Liver (tissue), 3 donors: ENCODE measurements around the gene ZNF141.

Experiments used
- GABPA ChIP-seq, 2 donors: IDR thresholded peaks in 1 of 2; conservative IDR thresholded peaks in 1 of 2; 2 replicates each; pipeline ENCODE4 v1.6.1; 2016; ENCODE audit warnings: antibody characterized with exemption in 2 of 2, mild to moderate bottlenecking in 1 of 2, moderate library complexity in 1 of 2
- HNF4A ChIP-seq, 2 donors: conservative IDR thresholded peaks; 2 replicates each; pipeline ENCODE4 v1.6.1; 2016; ENCODE audit warnings: antibody characterized with exemption in 2 of 2, mild to moderate bottlenecking in 2 of 2
- HNF4G ChIP-seq: IDR thresholded peaks from 2 replicates; pipeline ENCODE4 v1.6.1; 2016; ENCODE audit warnings: antibody characterized with exemption
- JUND ChIP-seq, 2 donors: IDR thresholded peaks; 2 replicates each; pipeline ENCODE4 v1.6.1; 2016; ENCODE audit warnings: antibody characterized with exemption in 2 of 2
- MAX ChIP-seq: IDR thresholded peaks from 2 replicates; pipeline ENCODE4 v1.6.1; 2016; ENCODE audit warnings: antibody characterized with exemption
- RAD21 ChIP-seq, 2 donors: IDR thresholded peaks; 2 replicates each; pipeline ENCODE4 v1.6.1; 2016; ENCODE audit warnings: antibody characterized with exemption in 2 of 2, mild to moderate bottlenecking in 2 of 2
- REST ChIP-seq: IDR thresholded peaks from 2 replicates; pipeline ENCODE4 v1.6.1; 2016; ENCODE audit warnings: antibody characterized with exemption, mild to moderate bottlenecking
- SP1 ChIP-seq: IDR thresholded peaks from 2 replicates; pipeline ENCODE4 v1.6.1; 2018; ENCODE audit warnings: antibody characterized with exemption, mild to moderate bottlenecking
- TF ChIP-seq, protein P1 (sequence below): fragments of 150-350 bp; IDR thresholded peaks from 2 replicates; pipeline ENCODE4 v1.5.1; 2017; ENCODE audit warnings: improper control_type of control experiment, low read depth, low read length; ENCODE audit not compliant: missing input control
- TF ChIP-seq, protein P2 (sequence below): IDR thresholded peaks from 2 replicates; pipeline ENCODE4 v1.6.1; 2016; ENCODE audit warnings: antibody characterized with exemption
- donor health status: healthy.
- donor health status: healthy.

DNA sequence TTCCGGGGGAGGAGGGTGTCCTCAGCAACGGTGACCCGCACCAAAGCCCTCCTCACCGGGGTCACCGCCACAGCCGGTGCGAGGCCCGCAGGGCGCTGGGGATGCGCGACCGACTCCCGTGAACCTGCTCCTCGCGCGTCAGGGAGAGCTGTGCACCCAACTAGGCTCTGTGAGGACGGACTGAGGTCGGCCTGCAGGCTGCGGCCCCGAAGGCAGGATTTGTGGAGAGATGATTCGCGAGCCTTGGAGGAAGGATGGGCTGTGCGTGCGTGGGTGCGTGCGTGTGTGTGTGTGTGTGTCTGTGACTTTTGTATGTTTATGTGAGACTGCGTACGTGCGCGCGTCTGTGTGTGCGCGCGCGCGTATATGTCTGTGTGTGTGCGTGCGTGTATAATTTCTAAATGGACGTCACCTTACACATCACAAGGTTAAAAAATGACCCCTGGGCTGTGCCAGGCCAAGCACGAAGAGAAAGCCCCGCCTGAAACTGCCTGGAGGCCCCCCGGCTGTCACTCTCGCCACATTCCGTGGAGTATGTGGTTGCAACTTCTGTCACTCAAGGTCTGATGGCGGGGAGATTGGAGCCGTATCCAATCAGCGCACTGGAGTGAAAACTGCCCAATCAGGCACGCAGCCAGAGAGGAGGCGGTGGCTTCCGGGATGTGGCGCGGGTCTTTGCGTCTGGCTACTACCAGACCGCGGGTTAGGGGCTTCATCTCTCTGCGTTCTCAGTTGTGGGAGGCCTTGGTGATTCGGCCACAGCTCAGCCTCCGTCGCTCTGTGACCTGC lies at the start of gene ZNF141:
- TF ChIP-seq HNF4G = no peak
- TF ChIP-seq, protein P1, sequence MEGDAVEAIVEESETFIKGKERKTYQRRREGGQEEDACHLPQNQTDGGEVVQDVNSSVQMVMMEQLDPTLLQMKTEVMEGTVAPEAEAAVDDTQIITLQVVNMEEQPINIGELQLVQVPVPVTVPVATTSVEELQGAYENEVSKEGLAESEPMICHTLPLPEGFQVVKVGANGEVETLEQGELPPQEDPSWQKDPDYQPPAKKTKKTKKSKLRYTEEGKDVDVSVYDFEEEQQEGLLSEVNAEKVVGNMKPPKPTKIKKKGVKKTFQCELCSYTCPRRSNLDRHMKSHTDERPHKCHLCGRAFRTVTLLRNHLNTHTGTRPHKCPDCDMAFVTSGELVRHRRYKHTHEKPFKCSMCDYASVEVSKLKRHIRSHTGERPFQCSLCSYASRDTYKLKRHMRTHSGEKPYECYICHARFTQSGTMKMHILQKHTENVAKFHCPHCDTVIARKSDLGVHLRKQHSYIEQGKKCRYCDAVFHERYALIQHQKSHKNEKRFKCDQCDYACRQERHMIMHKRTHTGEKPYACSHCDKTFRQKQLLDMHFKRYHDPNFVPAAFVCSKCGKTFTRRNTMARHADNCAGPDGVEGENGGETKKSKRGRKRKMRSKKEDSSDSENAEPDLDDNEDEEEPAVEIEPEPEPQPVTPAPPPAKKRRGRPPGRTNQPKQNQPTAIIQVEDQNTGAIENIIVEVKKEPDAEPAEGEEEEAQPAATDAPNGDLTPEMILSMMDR = no peak
- peak; percentile 48 for TF ChIP-seq MAX
- TF ChIP-seq REST = peak; percentile 26
- TF ChIP-seq RAD21 (IDR thresholded peaks at IDR 0.05) = no peak
- peak; percentile 57 to 87 for TF ChIP-seq GABPA (IDR thresholded peaks at IDR 0.05 in 1 of 2, conservative IDR thresholded peaks at IDR 0.05 in 1 of 2)
- TF ChIP-seq JUND (IDR thresholded peaks at IDR 0.05) = peak in 1 of 2 donors; percentile 16
- TF ChIP-seq, protein P2, sequence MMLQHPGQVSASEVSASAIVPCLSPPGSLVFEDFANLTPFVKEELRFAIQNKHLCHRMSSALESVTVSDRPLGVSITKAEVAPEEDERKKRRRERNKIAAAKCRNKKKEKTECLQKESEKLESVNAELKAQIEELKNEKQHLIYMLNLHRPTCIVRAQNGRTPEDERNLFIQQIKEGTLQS = peak; percentile 38
- peak; percentile 89 for TF ChIP-seq SP1
- TF ChIP-seq HNF4A (conservative IDR thresholded peaks at IDR 0.05) = peak; percentile 29 to 42
